Gastroesophageal sphincter (tissue), 3 donors: ENCODE measurements around the gene ZMIZ1.

Experiments
- CTCF ChIP-seq, 4 experiments: fragments of 200-600 bp in 2 of 4; fragments of 450-650 bp in 2 of 4; sonication (generic) in 1 of 4; IDR thresholded peaks; one replicate each; pipeline ENCODE4 v1.5.1; 2017 to 2019; ENCODE audit warnings: antibody characterized with exemption in 4 of 4, mild to moderate bottlenecking in 2 of 4, moderate library complexity in 2 of 4
- EP300 ChIP-seq: sonication (generic); formaldehyde crosslinking; IDR thresholded peaks from one replicate; pipeline ENCODE4 v1.6.1; 2017; ENCODE audit warnings: antibody characterized with exemption, mild to moderate bottlenecking
- POLR2A ChIP-seq, 2 donors: fragments of 450-650 bp; IDR thresholded peaks; one replicate each; pipeline ENCODE4 v1.6.1; 2017; ENCODE audit warnings: antibody characterized with exemption in 2 of 2, mild to moderate bottlenecking in 2 of 2, moderate library complexity in 1 of 2
- POLR2AphosphoS5 ChIP-seq: sonication (generic); formaldehyde crosslinking; IDR thresholded peaks from one replicate; pipeline ENCODE4 v1.6.1; 2017; ENCODE audit warnings: antibody characterized with exemption

- no peak for TF ChIP-seq EP300
- no peak for TF ChIP-seq CTCF (IDR thresholded peaks at IDR 0.05)
- no peak for TF ChIP-seq POLR2A (IDR thresholded peaks at IDR 0.05)
- no peak for TF ChIP-seq POLR2AphosphoS5
Measured at GRCh38 chr10:79328737-79329504, 260.2 kb downstream of the ZMIZ1 start.
